OCI-LY7 (cell line): Measurements from ENCODE around the gene ANKDD1A. TPM values are rescaled to one million over a fixed set of nuclear protein-coding genes. Genes with fewer than 3 reads are reported as not detected.
A peak's percentile ranks its signal among the peaks of the same experiment; 100 is the strongest.

Source experiments
- BruUV-seq: library from RNA; stranded (reverse); fragments of 400-500 nt; replicated peaks from 2 replicates; lab custom pipeline; 2021; lab: Mats Ljungman, UMichigan
- CTCF ChIA-PET: fragments of 300-600 bp; sonication (Branson Sonifier 250); formaldehyde crosslinking; loops from one replicate; lab custom pipeline; 2022; ENCODE audit warnings: antibody characterized with exemption; ENCODE audit not compliant: unreplicated experiment; lab: Charles Lee
- POLR2A ChIA-PET: fragments of 300-600 bp; sonication (Branson Sonifier 250); formaldehyde crosslinking; loops from one replicate; lab custom pipeline; 2022; ENCODE audit warnings: antibody characterized with exemption; lab: Charles Lee
- DNase-seq: peaks from one replicate; pipeline ENCODE4 v3.0.0-alpha.2; 2015; ENCODE audit warnings: low spot score
- H2AFZ ChIP-seq: fragments of 200-600 bp; sonication (generic), shearing (Covaris generic); 2 replicates; pipeline ENCODE4 v1.6.1; 2014; ENCODE audit warnings: mild to moderate bottlenecking, antibody characterized with exemption, low read length, moderate library complexity
- H3K27ac ChIP-seq: fragments of 200-600 bp; sonication (generic); 2 replicates; pipeline ENCODE4 v1.5.1; 2014; ENCODE audit warnings: mixed run types, low read depth, mild to moderate bottlenecking, moderate library complexity, low read length, inconsistent platforms; ENCODE audit not compliant: poor library complexity, severe bottlenecking
- H3K36me3 ChIP-seq: fragments of 200-600 bp; sonication (generic); 2 replicates; pipeline ENCODE4 v1.6.1; 2014; ENCODE audit warnings: mild to moderate bottlenecking, antibody characterized with exemption, low read length, moderate library complexity, mixed read lengths; ENCODE audit not compliant: insufficient read depth
- H3K4me1 ChIP-seq: fragments of 200-600 bp; sonication (generic); 2 replicates; pipeline ENCODE4 v1.5.1; 2014; ENCODE audit warnings: mild to moderate bottlenecking, low read length; ENCODE audit not compliant: insufficient read depth, poor library complexity, severe bottlenecking
- H3K4me2 ChIP-seq: fragments of 200-600 bp; sonication (generic); 2 replicates; pipeline ENCODE4 v1.6.1; 2014; ENCODE audit warnings: mild to moderate bottlenecking, low read length
- H3K4me3 ChIP-seq: fragments of 200-600 bp; sonication (generic); 2 replicates; pipeline ENCODE4 v1.5.1; 2014; ENCODE audit warnings: mild to moderate bottlenecking, low read depth, low read length; ENCODE audit not compliant: poor library complexity, severe bottlenecking
- H3K79me2 ChIP-seq: fragments of 200-600 bp; sonication (generic); 2 replicates; pipeline ENCODE4 v1.6.1; 2016; ENCODE audit warnings: low read depth, mild to moderate bottlenecking, low read length, moderate library complexity, mixed read lengths; ENCODE audit not compliant: insufficient read depth
- H3K9me2 ChIP-seq: fragments of 200-600 bp; sonication (generic); 2 replicates; pipeline ENCODE4 v1.6.1; 2016; ENCODE audit warnings: mild to moderate bottlenecking, low read length, mixed read lengths; ENCODE audit not compliant: insufficient read depth
- H3K9me3 ChIP-seq: fragments of 200-600 bp; sonication (generic); 2 replicates; pipeline ENCODE4 v1.6.1; 2014; ENCODE audit warnings: mild to moderate bottlenecking, mixed run types, low read length, mixed read lengths
- H4K20me1 ChIP-seq: fragments of 200-600 bp; sonication (generic); 2 replicates; pipeline ENCODE4 v1.6.1; 2014; ENCODE audit warnings: mild to moderate bottlenecking, antibody characterized with exemption, low read length, moderate library complexity, mixed read lengths; ENCODE audit not compliant: insufficient read depth
- CTCF ChIP-seq: fragments of 200-600 bp; sonication (generic); conservative IDR thresholded peaks from 2 replicates; pipeline ENCODE4 v1.5.1; 2014; ENCODE audit warnings: mild to moderate bottlenecking, antibody characterized with exemption, low read length, moderate library complexity, mixed read lengths
- EZH2phosphoT487 ChIP-seq: fragments of 200-600 bp; sonication (generic); IDR thresholded peaks from 2 replicates; pipeline ENCODE4 v1.6.1; 2018; ENCODE audit warnings: low read depth, borderline replicate concordance, mild to moderate bottlenecking, mixed run types, antibody characterized with exemption, low read length, moderate library complexity, mixed read lengths
- intact Hi-C: fragments of 100-400 bp; cut with micrococcal nuclease; formaldehyde crosslinking; loops from one replicate; pipeline ENCODE4 v1.10.0; 2022; ENCODE audit not compliant: unreplicated experiment
- total RNA-seq, 2 experiments: library from RNA; depleted of rRNA in 1 of 2; stranded (reverse); fragments of >200 nt in 1 of 2; shearing (Covaris generic) in 1 of 2; gene quantifications; 2 replicates each; pipeline ENCODE4 v1.2.3, GENCODE V29; 2014 to 2022

ANKDD1A gene
- total RNA-seq, 2 experiments from 2014 or later: 2.1 to 5.1 TPM

DNA sequence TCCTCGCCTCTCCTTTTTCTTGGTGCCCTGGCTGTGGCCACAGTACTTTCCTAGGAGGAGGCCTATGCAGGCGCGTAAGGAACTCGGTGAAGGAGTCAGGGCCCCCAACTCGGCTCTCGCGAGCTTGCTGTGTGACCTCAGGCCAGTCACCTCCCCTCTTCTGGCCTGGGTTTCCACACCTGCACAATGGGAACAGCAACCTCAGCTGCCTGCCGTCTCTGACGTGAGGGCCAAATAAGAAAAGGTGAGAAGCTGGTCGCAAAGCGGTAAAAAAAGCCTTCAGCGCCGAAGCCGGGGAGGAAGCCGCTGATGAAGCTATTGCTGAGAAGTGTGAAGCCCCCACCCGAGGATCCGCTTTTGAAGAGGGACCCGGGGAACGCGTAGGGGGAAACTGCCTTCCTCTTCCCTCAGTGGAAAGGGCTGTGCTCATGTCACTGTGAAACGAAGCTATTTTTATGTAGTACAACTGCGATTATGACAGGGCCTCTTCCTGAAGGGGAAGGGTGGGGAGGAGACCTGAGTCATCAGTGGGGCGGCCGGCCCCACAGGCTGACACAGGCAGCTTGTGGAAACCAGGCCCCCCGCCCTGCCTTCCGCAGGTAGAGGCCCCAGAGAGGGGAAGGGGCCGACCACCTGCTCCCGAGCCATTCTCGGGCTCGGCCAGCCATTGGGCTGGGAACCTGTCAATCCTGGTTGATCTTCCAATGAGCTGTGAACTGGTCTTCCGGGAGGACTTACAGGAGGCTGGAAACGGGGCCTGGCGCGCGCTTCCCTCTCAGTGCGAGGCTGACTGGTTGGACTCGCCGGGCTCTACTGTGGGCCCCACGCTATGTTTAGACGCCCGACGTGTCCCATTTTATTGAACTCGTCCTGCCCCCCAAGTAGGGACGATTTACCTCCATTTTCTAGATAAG is 18.0 kb upstream of the ANKDD1A start:
- Histone ChIP-seq H4K20me1 (no peaks in the 10 kb centered on the region), H3K9me3 (no peaks in the 10 kb centered on the region), H3K27ac (peak overlapping the region; percentile 95), H3K4me1 (peaks cover 62% of the 10 kb centered on the region), H3K9me2 (no peaks in the 10 kb centered on the region), H3K4me3 (peak overlapping the region; percentile 72), H3K4me2 (peak overlapping the region; percentile 96), H3K79me2 (no peaks in the 10 kb centered on the region), H2AFZ (peak overlapping the region; percentile 57; the same call in 1 of the 2 replicates), H3K36me3 (no peaks in the 10 kb centered on the region)
- intact Hi-C loops: loop anchor here (1.0 to 10.0 kb wide), 4 partner anchors 52 to 1419 kb away; partner anchors contain the start of genes PIF1, PLEKHO2 and RNU5A-1
- TF ChIP-seq EZH2phosphoT487 (no peak), CTCF (no peak)
- POLR2A ChIA-PET: interaction anchor here (0.6 to 2.6 kb wide), 19 partner anchors 10 to 758 kb away, joined by 3 to 21 read pairs (median 4); partner anchors contain the start of genes PIF1, PLEKHO2 and RNU5B-1
- DNase-seq: peak; percentile 100
- CTCF ChIA-PET: interaction anchor here (0.6 to 1.1 kb wide), 4 partner anchors 10 to 109 kb away, joined by 3 to 5 read pairs (median 3); partner anchors contain the start of gene PIF1
- no TSS peak for BruUV-seq

DNA sequence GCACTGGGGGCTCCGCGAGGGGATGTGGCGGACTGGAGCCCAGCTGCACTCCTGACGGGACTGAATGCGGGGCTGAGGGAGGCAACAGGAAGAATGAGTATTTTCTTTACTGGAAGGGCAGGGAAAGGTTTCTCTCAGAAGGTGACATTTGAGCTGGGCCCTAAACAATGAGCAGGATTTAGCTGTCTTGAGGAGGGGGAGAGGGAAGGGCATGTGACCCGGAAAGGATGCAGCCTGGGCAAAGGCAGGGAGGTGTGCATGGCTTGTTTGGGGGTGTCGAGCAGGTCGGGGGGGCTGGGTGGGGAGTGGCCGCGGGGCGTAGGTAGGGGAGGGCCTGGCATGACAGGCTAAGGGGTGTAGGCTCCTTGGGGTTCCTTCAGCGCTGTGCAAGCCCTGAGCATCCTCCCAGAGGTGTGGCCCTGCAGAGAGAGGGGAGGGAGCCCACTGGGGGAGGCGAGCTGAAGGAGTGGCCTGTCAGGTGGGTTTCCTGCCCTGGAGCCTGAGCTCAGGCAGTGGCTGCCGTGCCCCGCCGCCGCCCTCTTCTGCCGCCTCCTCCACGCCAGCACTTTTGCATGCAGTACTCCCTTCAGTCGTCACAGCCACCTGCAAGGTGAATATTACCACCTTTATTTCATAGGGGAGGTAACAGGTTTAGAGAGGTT is 17.2 kb upstream of the ANKDD1A start:
- Histone ChIP-seq H3K36me3 (no peaks in the 10 kb centered on the region), H3K27ac (peak overlapping the region; percentile 95), H3K4me1 (peaks cover 62% of the 10 kb centered on the region), H3K4me2 (peak overlapping the region; percentile 96), H2AFZ (peak overlapping the region; percentile 33; the same call in 1 of the 2 replicates), H3K4me3 (peak overlapping the region; percentile 72), H3K9me2 (no peaks in the 10 kb centered on the region), H3K9me3 (no peaks in the 10 kb centered on the region), H3K79me2 (no peaks in the 10 kb centered on the region), H4K20me1 (no peaks in the 10 kb centered on the region)
- ChIA-PET CTCF (interaction anchor here (0.5 to 1.1 kb wide), 5 partner anchors 10 to 114 kb away, joined by 3 to 5 read pairs (median 3); no protein-coding TSS in a partner anchor), POLR2A (interaction anchor here (0.6 to 2.6 kb wide), 13 partner anchors 9 to 410 kb away, joined by 3 to 21 read pairs (median 5); partner anchors contain the start of genes PIF1, PLEKHO2 and RNU5B-1)
- TF ChIP-seq EZH2phosphoT487: no peak
- no TSS peak for BruUV-seq
- intact Hi-C loops: loop anchor here (1.0 to 10.0 kb wide), 4 partner anchors 53 to 1420 kb away; partner anchors contain the start of genes PIF1, PLEKHO2 and RNU5A-1
- peak; percentile 86 for DNase-seq
